ENCODE measurements around the gene CHST15.

- TF ChIP-seq CTCF (IDR thresholded peaks at IDR 0.05) (no peak), POLR2AphosphoS5 (IDR thresholded peaks at IDR 0.05; ENCODE audit: insufficient read depth in 1 of 2, low read depth in 1 of 2) (no peak), POLR2A (IDR thresholded peaks at IDR 0.05) (no peak)
Measured at GRCh38 chr10:123997013-123997412, 96.4 kb downstream of the CHST15 start.

Data from vagina (tissue), 2 donors.